ENCODE measurements around the gene RNASE8. TPM values are rescaled to one million over a fixed set of nuclear protein-coding genes. Genes with fewer than 3 reads are reported as not detected.
A peak's percentile ranks its signal among the peaks of the same experiment; 100 is the strongest.

Gene RNASE8
- total RNA-seq, 1 donor from 2014 or later = not detected

DNA sequence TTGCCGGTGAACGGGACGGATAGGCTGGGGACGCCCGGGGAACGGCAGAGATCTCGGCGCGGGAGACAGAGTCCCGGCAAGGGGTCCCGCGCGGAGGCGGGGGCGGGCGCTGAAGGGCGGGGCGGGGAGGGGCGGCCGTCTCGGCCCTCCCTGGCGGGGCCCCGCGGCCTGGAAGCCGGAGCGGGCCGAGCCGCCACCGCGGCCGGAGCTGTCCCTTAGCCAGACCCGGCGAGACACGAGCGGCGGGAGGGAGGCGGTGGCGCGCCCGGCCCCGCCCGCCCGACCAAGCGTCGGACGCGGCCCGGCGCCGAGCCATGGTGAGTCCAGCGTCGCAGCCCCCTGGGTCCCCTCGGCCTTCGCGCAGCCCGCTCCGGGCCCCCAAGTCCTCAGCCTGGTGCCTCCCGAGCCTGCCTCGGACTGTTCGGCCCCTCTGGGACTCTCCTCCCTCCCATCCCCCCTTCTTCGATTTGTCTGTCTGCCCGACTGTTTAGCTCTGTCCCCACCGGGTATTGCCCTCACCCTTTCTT lies 12.5 kb downstream of the RNASE8 start, which contains the start of gene ARHGEF40:
TSS of gene ARHGEF40 (plus strand) at position 222 of the 527 bp plus-strand sequence. CDS start at position 315, 93 bp downstream.
- H3K9me3 ChIP-seq = no peaks in the 10 kb centered on the region
- H3K27me3 ChIP-seq (ENCODE audit: low read depth) = peaks cover 4% of the 10 kb centered on the region
- H3K4me1 ChIP-seq = peaks cover 38% of the 10 kb centered on the region
- H3K27ac ChIP-seq = peak within 1 kb of the TSS; percentile 81
- peak; percentile 75 for DNase-seq
- intact Hi-C loops (cut with DNase I) = no loop called here
- peak; percentile 80 to 82 for ATAC-seq
- peak within 1 kb of the TSS; percentile 75 for H3K4me3 ChIP-seq
- TF ChIP-seq, protein P1, sequence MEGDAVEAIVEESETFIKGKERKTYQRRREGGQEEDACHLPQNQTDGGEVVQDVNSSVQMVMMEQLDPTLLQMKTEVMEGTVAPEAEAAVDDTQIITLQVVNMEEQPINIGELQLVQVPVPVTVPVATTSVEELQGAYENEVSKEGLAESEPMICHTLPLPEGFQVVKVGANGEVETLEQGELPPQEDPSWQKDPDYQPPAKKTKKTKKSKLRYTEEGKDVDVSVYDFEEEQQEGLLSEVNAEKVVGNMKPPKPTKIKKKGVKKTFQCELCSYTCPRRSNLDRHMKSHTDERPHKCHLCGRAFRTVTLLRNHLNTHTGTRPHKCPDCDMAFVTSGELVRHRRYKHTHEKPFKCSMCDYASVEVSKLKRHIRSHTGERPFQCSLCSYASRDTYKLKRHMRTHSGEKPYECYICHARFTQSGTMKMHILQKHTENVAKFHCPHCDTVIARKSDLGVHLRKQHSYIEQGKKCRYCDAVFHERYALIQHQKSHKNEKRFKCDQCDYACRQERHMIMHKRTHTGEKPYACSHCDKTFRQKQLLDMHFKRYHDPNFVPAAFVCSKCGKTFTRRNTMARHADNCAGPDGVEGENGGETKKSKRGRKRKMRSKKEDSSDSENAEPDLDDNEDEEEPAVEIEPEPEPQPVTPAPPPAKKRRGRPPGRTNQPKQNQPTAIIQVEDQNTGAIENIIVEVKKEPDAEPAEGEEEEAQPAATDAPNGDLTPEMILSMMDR (IDR thresholded peaks at IDR 0.05) = no peak
- H3K36me3 ChIP-seq = peaks cover 21% of the 10 kb centered on the region

DNA sequence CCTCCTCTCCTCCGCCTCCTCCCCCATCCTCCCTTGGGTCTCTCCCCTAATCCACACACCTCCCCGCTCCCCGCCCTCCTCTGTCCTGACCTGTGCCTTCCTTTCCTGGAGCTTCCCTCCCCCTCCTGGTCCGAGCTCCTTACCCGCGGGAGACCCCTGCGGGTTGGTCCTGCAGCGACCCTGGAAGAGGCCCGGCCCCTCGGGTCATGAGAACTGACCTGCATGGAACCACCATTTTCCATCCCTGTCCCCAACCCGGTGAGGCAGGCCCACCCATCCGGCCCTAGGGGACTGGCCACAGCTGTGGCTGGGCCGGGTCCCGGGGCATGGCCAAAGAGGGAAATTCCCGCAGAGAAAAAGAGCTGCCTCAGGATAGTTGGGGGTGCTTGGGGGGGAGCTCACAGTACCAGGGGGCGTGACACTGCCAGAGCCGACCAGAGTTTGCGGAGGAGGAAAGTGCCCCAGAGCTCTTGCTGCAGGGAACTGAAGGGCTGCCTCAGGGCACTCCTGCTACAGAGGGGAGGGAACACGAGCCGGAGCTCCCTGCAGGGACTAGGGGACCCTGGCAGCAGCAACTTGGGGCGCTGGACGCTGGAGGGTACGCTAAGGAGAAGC lies 13.1 kb downstream of the RNASE8 start:
- Histone ChIP-seq H3K9me3 (no peaks in the 10 kb centered on the region), H3K4me3 (peak overlapping the region; percentile 75), H3K4me1 (peaks cover 38% of the 10 kb centered on the region), H3K27me3 (ENCODE audit: low read depth) (peaks cover 4% of the 10 kb centered on the region), H3K27ac (peak overlapping the region; percentile 81), H3K36me3 (peaks cover 26% of the 10 kb centered on the region)
- TF ChIP-seq, protein P1 (IDR thresholded peaks at IDR 0.05) = no peak
- ATAC-seq (peak; percentile 49), DNase-seq (no peak)
- intact Hi-C loops (cut with DNase I) = no loop called here

DNA sequence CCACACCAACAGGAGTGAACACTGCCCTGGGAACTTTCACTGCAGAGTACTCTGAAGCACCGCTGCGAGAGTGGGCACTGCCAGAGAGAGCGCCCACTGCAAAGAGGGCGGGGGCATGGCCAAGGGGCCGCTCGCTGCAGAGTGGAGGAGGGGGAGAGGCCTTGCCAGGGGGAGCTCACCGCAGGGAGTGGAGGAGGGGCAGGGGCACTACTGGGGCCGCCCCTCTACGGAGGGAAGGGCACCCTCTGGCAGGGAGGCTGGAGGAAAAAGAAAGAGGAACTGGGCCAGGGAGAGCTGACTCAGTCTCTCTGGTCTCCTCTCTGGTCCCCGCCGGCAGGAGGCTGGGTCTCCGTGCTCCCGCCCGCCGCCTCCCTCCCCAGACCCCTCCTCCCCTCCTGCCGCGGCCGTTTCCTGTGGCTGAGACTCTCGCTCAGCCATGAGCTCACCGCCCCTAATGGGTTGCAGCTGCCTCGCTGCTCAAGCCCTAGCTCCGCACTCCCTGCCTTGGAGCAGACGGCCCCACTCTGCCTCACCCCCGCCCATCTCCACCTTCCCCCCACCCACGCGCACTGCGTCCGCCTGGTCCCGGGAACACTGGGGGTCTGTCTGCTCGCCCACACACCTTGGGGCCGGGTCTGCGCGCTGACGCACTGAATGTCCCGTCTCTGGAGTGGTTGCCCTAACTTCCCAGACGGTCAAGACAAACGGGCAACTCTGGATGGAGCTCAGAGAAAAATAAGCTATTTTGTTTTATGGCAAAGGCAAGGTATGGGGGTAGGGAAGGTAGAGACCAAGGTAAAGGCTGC lies 13.8 kb downstream of the RNASE8 start:
- Histone ChIP-seq H3K27ac (peak overlapping the region; percentile 81), H3K36me3 (peaks cover 33% of the 10 kb centered on the region), H3K4me3 (peak overlapping the region; percentile 75), H3K9me3 (no peaks in the 10 kb centered on the region), H3K4me1 (peaks cover 38% of the 10 kb centered on the region), H3K27me3 (ENCODE audit: low read depth) (peaks cover 4% of the 10 kb centered on the region)
- TF ChIP-seq, protein P1 (IDR thresholded peaks at IDR 0.05) = no peak
- intact Hi-C loops (cut with DNase I) = no loop called here
- ATAC-seq (peak; percentile 66 to 78), DNase-seq (peak; percentile 85)

DNA sequence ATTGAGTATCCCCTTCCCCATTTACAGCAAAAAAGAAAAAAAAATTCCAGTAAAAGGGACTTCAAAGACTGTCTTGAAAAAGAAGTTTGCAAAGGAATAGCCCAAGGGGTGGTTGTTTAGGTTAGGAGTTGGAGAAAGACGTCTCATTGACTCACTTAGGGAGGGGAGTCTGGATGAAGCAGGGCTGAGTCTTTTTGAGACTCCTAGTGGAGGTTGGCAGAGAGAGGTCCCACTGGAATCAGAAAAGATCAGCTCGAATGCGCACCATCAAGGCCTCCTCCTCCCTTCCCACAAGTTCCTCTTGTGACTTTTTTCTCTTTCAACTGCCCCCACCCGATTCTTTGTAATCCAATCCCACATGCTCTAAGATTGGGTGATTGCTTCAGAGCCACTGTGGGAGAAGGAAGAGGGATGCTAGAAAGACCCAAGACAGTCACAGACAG lies 14.4 kb downstream of the RNASE8 start:
- ATAC-seq (no peak), DNase-seq (no peak)
- peak overlapping the region; percentile 75 for H3K4me3 ChIP-seq
- TF ChIP-seq, protein P1 (IDR thresholded peaks at IDR 0.05) = no peak
- H3K4me1 ChIP-seq = peaks cover 38% of the 10 kb centered on the region
- H3K27me3 ChIP-seq (ENCODE audit: low read depth) = peaks cover 4% of the 10 kb centered on the region
- H3K36me3 ChIP-seq = peaks cover 40% of the 10 kb centered on the region
- H3K9me3 ChIP-seq = no peaks in the 10 kb centered on the region
- peak overlapping the region; percentile 81 for H3K27ac ChIP-seq
- intact Hi-C loops (cut with DNase I) = no loop called here

DNA sequence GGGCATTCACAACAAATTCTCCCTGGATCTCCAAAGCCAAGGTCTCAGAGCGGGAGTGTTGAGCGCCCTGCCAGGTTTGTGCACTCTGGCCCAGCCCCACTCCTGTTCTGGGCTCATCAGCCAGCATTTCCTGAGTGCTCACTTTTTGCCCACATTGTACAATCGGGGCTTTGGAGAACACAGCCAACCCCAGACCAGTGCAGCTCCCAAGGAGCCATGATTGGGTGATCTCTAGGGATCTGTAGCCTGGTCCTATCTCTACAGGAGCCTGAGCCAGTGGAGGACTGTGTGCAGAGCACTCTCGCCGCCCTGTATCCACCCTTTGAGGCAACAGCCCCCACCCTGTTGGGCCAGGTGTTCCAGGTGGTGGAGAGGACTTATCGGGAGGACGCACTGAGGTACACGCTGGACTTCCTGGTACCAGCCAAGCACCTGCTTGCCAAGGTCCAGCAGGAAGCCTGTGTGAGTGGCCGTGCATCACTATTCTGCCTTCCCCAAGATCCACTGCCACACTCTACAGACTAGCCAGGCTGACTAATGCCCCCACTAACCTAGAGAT lies 15.2 kb downstream of the RNASE8 start:
- Histone ChIP-seq H3K4me3 (no peak overlapping the region), H3K27me3 (ENCODE audit: low read depth) (peaks cover 4% of the 10 kb centered on the region), H3K36me3 (peaks cover 48% of the 10 kb centered on the region), H3K9me3 (no peaks in the 10 kb centered on the region), H3K27ac (peak overlapping the region; percentile 81), H3K4me1 (peaks cover 38% of the 10 kb centered on the region)
- DNase-seq (no peak), ATAC-seq (no peak)
- TF ChIP-seq, protein P1 (IDR thresholded peaks at IDR 0.05) = no peak
- intact Hi-C loops (cut with DNase I) = no loop called here
